Measurements from ENCODE around the gene PTPRH.
A peak's percentile ranks its signal among the peaks of the same experiment; 100 is the strongest.
"Not testable (repeated sequence)": the region's sequence is repeated elsewhere in the genome, so short reads cannot be mapped to it uniquely, and the experiment has no call there.

Gene PTPRH

GRCh38 chr19:55179606-55180484 is 29.5 kb downstream of the PTPRH start, which contains the start of gene SYT5:
SYT5 (minus strand) TSS chr19:55180289; CDS start chr19:55179041, 1,248 bp downstream.
- peak; percentile 70 for DNase-seq

- DNase-seq = peak; percentile 87
Observed at GRCh38 chr19:55178781-55179599, 30.3 kb downstream of the PTPRH start.

- DNase-seq = no peak
Observed at GRCh38 chr19:55176076-55176475, 33.2 kb downstream of the PTPRH start.

- no peak for DNase-seq
Observed at GRCh38 chr19:55175117-55175867, 34.0 kb downstream of the PTPRH start.

- no peak for DNase-seq
Observed at GRCh38 chr19:55174425-55175116, 34.7 kb downstream of the PTPRH start.

GRCh38 chr19:55173714-55174409 is 35.4 kb downstream of the PTPRH start:
- peak; percentile 24 for DNase-seq

GRCh38 chr19:55173186-55173713 is 36.1 kb downstream of the PTPRH start:
- DNase-seq = no peak

GRCh38 chr19:55172741-55173140 is 36.6 kb downstream of the PTPRH start:
- no peak for DNase-seq

- not testable (repeated sequence) for DNase-seq
Observed at GRCh38 chr19:55172318-55172717, 37.0 kb downstream of the PTPRH start.

- no peak for DNase-seq
Observed at GRCh38 chr19:55171440-55171839, 37.9 kb downstream of the PTPRH start.

- DNase-seq = no peak
Observed at GRCh38 chr19:55169136-55169535, 40.2 kb downstream of the PTPRH start.

- peak; percentile 75 for DNase-seq
Observed at GRCh38 chr19:55166530-55167268, 42.6 kb downstream of the PTPRH start, which contains the start of gene DNAAF3. DNAAF3 (minus strand) TSS chr19:55166613; CDS start chr19:55166413, 200 bp downstream.

- peak; percentile 59 for DNase-seq
Observed at GRCh38 chr19:55165952-55166529, 43.3 kb downstream of the PTPRH start.

- DNase-seq = no peak
Observed at GRCh38 chr19:55161571-55162322, 47.6 kb downstream of the PTPRH start.

GRCh38 chr19:55160986-55161365 is 48.3 kb downstream of the PTPRH start:
- no peak for DNase-seq

- peak; percentile 89 for DNase-seq
Observed at GRCh38 chr19:55160128-55160985, 48.9 kb downstream of the PTPRH start.

GRCh38 chr19:55158848-55159749 is 50.2 kb downstream of the PTPRH start:
- DNase-seq = no peak

Data from stimulated activated CD4-positive, alpha-beta T cell treated with anti-CD3 and anti-CD28 coated beads, Interleukin-4, amount 100 ng/mL, for 1 hour (primary cell).